GM12878 (cell line): ENCODE results near the gene SORBS1. TPM values are rescaled to one million over a fixed set of nuclear protein-coding genes. Genes with fewer than 3 reads are reported as not detected.

ENCODE experiments used
- ATAC-seq: fragments of 200-7000 bp; cut with Tn5 transposase; 3 replicates; pipeline ENCODE4 v1.9.1; 2020; ENCODE audit warnings: mild to moderate bottlenecking, moderate library complexity
- BruUV-seq: library from RNA; stranded (reverse); fragments of 400-500 nt; replicated peaks from 2 replicates; lab custom pipeline; 2021; lab: Mats Ljungman, UMichigan
- CTCF ChIA-PET: fragments of 300-600 bp; sonication (Branson Sonifier 250); formaldehyde crosslinking; extraction: SDS; loops from one replicate; lab custom pipeline; 2021; ENCODE audit warnings: inconsistent platforms; lab: Yijun Ruan, JAX
- POLR2A ChIA-PET: fragments of 350-600 bp; formaldehyde crosslinking; extraction: SDS; loops from one replicate; lab custom pipeline; 2021; ENCODE audit warnings: inconsistent platforms; lab: Charles Lee
- RAD21 ChIA-PET: fragments of 300-600 bp; sonication (Branson Sonifier 250); formaldehyde crosslinking; loops from one replicate; lab custom pipeline; 2023; ENCODE audit warnings: antibody characterized with exemption; ENCODE audit not compliant: unreplicated experiment; lab: Charles Lee
- SMC1A ChIA-PET: fragments of 300-600 bp; sonication (Branson Sonifier 250); formaldehyde crosslinking; loops from one replicate; lab custom pipeline; 2023; ENCODE audit not compliant: unreplicated experiment, uncharacterized antibody; lab: Charles Lee
- DNase-seq: peaks from one replicate; pipeline ENCODE4 v3.0.0-alpha.2; 2011; ENCODE audit warnings: low read depth, low spot score
- FAIRE-seq: peaks from 3 replicates; lab custom pipeline; 2011; peaks lifted over from hg19 to GRCh38; lab: Jason Lieb, UNC
- H2AFZ ChIP-seq: 2 replicates; pipeline ENCODE4 v1.6.0; 2011; ENCODE audit warnings: low read depth, low read length, control low read depth; ENCODE audit not compliant: control insufficient read depth
- H3K27ac ChIP-seq: 2 replicates; pipeline ENCODE4 v1.5.1; 2011; ENCODE audit warnings: control low read depth; ENCODE audit not compliant: control insufficient read depth, insufficient read depth
- H3K27me3 ChIP-seq, 2 experiments: replicated peaks in 1 of 2; 2 replicates each; pipeline versions ENCODE4 v1.6.0 to v1.6.1; 2011; ENCODE audit warnings: low read length in 1 of 2; ENCODE audit not compliant: control insufficient read depth in 2 of 2, insufficient read depth in 2 of 2
- H3K36me3 ChIP-seq, 2 experiments: 2 replicates each; pipeline ENCODE4 v1.5.1; 2011; ENCODE audit warnings: low read length in 1 of 2; ENCODE audit not compliant: control insufficient read depth in 2 of 2, insufficient read depth in 2 of 2
- H3K4me1 ChIP-seq: 2 replicates; pipeline ENCODE4 v1.6.1; 2011; ENCODE audit warnings: mild to moderate bottlenecking, low read length, moderate library complexity, mixed read lengths; ENCODE audit not compliant: control insufficient read depth, insufficient read depth
- H3K4me2 ChIP-seq: 2 replicates; pipeline ENCODE4 v1.6.0; 2011; ENCODE audit warnings: control low read depth; ENCODE audit not compliant: control insufficient read depth, insufficient read depth
- H3K4me3 ChIP-seq: fragments of 200-600 bp; sonication (generic); 2 replicates; pipeline ENCODE4 v1.5.1; 2016
- H3K79me2 ChIP-seq: 2 replicates; pipeline ENCODE4 v1.6.0; 2011; ENCODE audit warnings: low read length; ENCODE audit not compliant: control insufficient read depth, insufficient read depth
- H3K9ac ChIP-seq: 2 replicates; pipeline ENCODE4 v1.8.0; 2011; ENCODE audit warnings: low read length, control low read depth, mixed read lengths; ENCODE audit not compliant: control insufficient read depth, insufficient read depth
- H3K9me3 ChIP-seq: replicated peaks from 3 replicates; pipeline ENCODE4 v1.5.1; 2011; ENCODE audit warnings: mild to moderate bottlenecking, low read length; ENCODE audit not compliant: control insufficient read depth, insufficient read depth
- H4K20me1 ChIP-seq: 2 replicates; pipeline ENCODE4 v1.6.0; 2011; ENCODE audit not compliant: control insufficient read depth, insufficient read depth
- ATF2 ChIP-seq: IDR thresholded peaks from 2 replicates; pipeline ENCODE4 v1.6.1; 2012; ENCODE audit warnings: low read length, inconsistent platforms
- CBX5 ChIP-seq: sonication (generic); IDR thresholded peaks from 2 replicates; pipeline ENCODE4 v1.6.1; 2016; ENCODE audit warnings: low read depth, moderate library complexity, mild to moderate bottlenecking, inconsistent platforms
- CHD4 ChIP-seq: fragments of 200-600 bp; sonication (generic); IDR thresholded peaks from 2 replicates; pipeline ENCODE4 v1.6.1; 2016; ENCODE audit warnings: mild to moderate bottlenecking
- IRF4 ChIP-seq: IDR thresholded peaks from 2 replicates; pipeline ENCODE4 v1.6.1; 2011; ENCODE audit warnings: low read depth, low read length
- MYB ChIP-seq: fragments of 150-350 bp; IDR thresholded peaks from 2 replicates; pipeline ENCODE4 v1.6.1; 2014; ENCODE audit warnings: mild to moderate bottlenecking, low read depth, low read length, borderline replicate concordance
- RELA ChIP-seq: fragments of 450-650 bp; IDR thresholded peaks from 2 replicates; pipeline ENCODE4 v1.8.0; 2014; ENCODE audit warnings: borderline replicate concordance; ENCODE audit not compliant: partially characterized antibody
- USF2 ChIP-seq: IDR thresholded peaks from 2 replicates; pipeline ENCODE4 v1.6.1; 2011; ENCODE audit warnings: low read depth, low read length, improper control_type of control experiment, borderline replicate concordance
- WGBS: methylation state at CpG from one replicate; pipeline ENCODE4 v1.1.6; 2016; ENCODE audit warnings: low lambda C conversion rate; ENCODE audit not compliant: insufficient replicate concordance, insufficient coverage; ENCODE audit errors: missing lambda C conversion rate; 5-methylcytosine and 5-hydroxymethylcytosine counted together
- in situ Hi-C: fragments of 300-500 bp; cut with MboI; formaldehyde crosslinking; loops from 9 replicates; pipeline ENCODE4 v1.14.3; 2018; ENCODE audit warnings: mixed read lengths
- intact Hi-C: fragments of 100-400 bp; cut with micrococcal nuclease; formaldehyde crosslinking; loops from one replicate; pipeline ENCODE4 v1.14.2; 2022; ENCODE audit not compliant: unreplicated experiment
- polyA plus RNA-seq, 11 experiments: library from polyadenylated mRNA; depleted of rRNA in 4 of 11; unstranded in 6 of 11; stranded (reverse) in 5 of 11; fragments of >200 nt; fragmentation: Nextera tagmentation in 4 of 11; fragmentation: Illumina TruSeq in 1 of 11; extraction: Ambion mirVana in 4 of 11; extraction: Trizol in 1 of 11; gene quantifications; 1 replicate in 1 of 11; 2 replicates in 10 of 11; pipeline versions ENCODE4 v1.2.1 to v1.2.3, GENCODE V29; 2011 to 2016; ENCODE audit warnings: inconsistent platforms in 2 of 11, missing spikeins in 2 of 11, low read depth in 1 of 11
- total RNA-seq, 4 experiments: library from RNA; depleted of rRNA in 3 of 4; stranded (reverse); fragments of >200 nt in 3 of 4; fragmentation: Illumina TruSeq in 1 of 4; extraction: Trizol in 1 of 4; gene quantifications; 2 replicates each; pipeline versions ENCODE4 v1.2.1 to v1.2.3, GENCODE V29; 2013 to 2021

Gene SORBS1
- total and polyA plus RNA-seq, 10 of the 15 experiments (the other 5 are each of a cell fraction or from before 2014, with no cell fraction given) = 0.13 to 0.75 (median 0.39) TPM

- ChIA-PET CTCF (interaction anchor here (0.6 to 12.7 kb wide), 3 partner anchors 73 to 147 kb away, joined by 3 to 348 read pairs (median 346); no protein-coding TSS in a partner anchor), POLR2A (no interaction called here), SMC1A (interaction anchor here (0.6 to 1.1 kb wide), 4 partner anchors 9 to 58 kb away, joined by 3 to 5 read pairs (median 4); no protein-coding TSS in a partner anchor), RAD21 (interaction anchor here (3.4 kb wide), 1 partner anchor 110 kb away, joined by 14 read pairs; no protein-coding TSS in a partner anchor)
- no peak for ATAC-seq
- Histone ChIP-seq H2AFZ (no peak overlapping the region), H3K4me3 (no peak overlapping the region), H3K36me3 (no peaks in the 10 kb centered on the region), H3K9me3 (no peaks in the 10 kb centered on the region), H3K27me3 (no peaks in the 10 kb centered on the region), H3K79me2 (no peaks in the 10 kb centered on the region), H3K9ac (no peak overlapping the region), H3K27ac (no peak overlapping the region), H3K4me2 (no peak overlapping the region), H3K4me1 (peaks cover 15% of the 10 kb centered on the region; the same call in 1 of the 2 replicates), H4K20me1 (no peaks in the 10 kb centered on the region)
- no peak for FAIRE-seq
- no TSS peak for BruUV-seq
- no peak for TF ChIP-seq CBX5
- TF ChIP-seq USF2 = no peak
- no peak for TF ChIP-seq IRF4
- TF ChIP-seq RELA = no peak
- TF ChIP-seq MYB = no peak
- no peak for TF ChIP-seq CHD4
- no peak for TF ChIP-seq ATF2
- WGBS = 82% methylated on average over 23 of the region's 23 CpGs
- no peak for DNase-seq
- in situ Hi-C loops (no loop called here), intact Hi-C loops (no loop called here)
Measured at GRCh38 chr10:95356190-95356955, 204.8 kb downstream of the SORBS1 start.
